GM18508 (cell line): ENCODE data around the gene SRPK1.

Experiments
- ATAC-seq: cut with Tn5 transposase; IDR thresholded peaks from one replicate; pipeline ENCODE4 v1.9.1; 2021; ENCODE audit warnings: moderate number of reproducible peaks; ENCODE audit not compliant: insufficient read depth, unreplicated experiment

Gene SRPK1

GRCh38 chr6:35787266-35788218, 133.4 kb downstream of the SRPK1 start:
- ATAC-seq, result no peak

- ATAC-seq, result no peak
Measured at GRCh38 chr6:35786810-35787209, 134.1 kb downstream of the SRPK1 start.

GRCh38 chr6:35786272-35786671, 134.6 kb downstream of the SRPK1 start:
- ATAC-seq, result no peak

- ATAC-seq, result no peak
Measured at GRCh38 chr6:35784200-35784599, 136.7 kb downstream of the SRPK1 start.
